Liver (tissue), 9 donors: ENCODE data around the gene PTPRD. TPM values are rescaled to one million over a fixed set of nuclear protein-coding genes. Genes with fewer than 3 reads are reported as not detected.

Source experiments
- DNase-seq: peaks from one replicate; pipeline ENCODE4 v3.0.0-alpha.2; 2017; ENCODE audit warnings: low spot score
- H3K27ac ChIP-seq, 2 donors: one replicate each; pipeline ENCODE4 v1.7.0; 2013; ENCODE audit warnings: inconsistent platforms in 2 of 2, low read length in 2 of 2, control low read depth in 1 of 2, low read depth in 1 of 2, mild to moderate bottlenecking in 1 of 2
- H3K27me3 ChIP-seq, 4 donors: one replicate each; pipeline versions ENCODE4 v1.6.1 to v1.7.0; 2013; ENCODE audit warnings: low read length in 3 of 4, inconsistent platforms in 1 of 4, mild to moderate bottlenecking in 1 of 4, moderate library complexity in 1 of 4; ENCODE audit not compliant: control insufficient read depth in 4 of 4, insufficient read depth in 4 of 4
- H3K36me3 ChIP-seq, 4 donors: one replicate each; pipeline versions ENCODE4 v1.6.1 to v1.7.0; 2013; ENCODE audit warnings: low read length in 3 of 4, mild to moderate bottlenecking in 3 of 4, low read depth in 1 of 4, moderate library complexity in 1 of 4; ENCODE audit not compliant: control insufficient read depth in 4 of 4, insufficient read depth in 3 of 4
- H3K4me1 ChIP-seq, 4 donors: one replicate each; pipeline versions ENCODE4 v1.6.1 to v1.7.0; 2013; ENCODE audit warnings: low read length in 3 of 4, mild to moderate bottlenecking in 3 of 4, moderate library complexity in 1 of 4; ENCODE audit not compliant: control insufficient read depth in 4 of 4, insufficient read depth in 4 of 4
- H3K4me3 ChIP-seq, 3 donors: one replicate each; pipeline versions ENCODE4 v1.6.1 to v1.7.0; 2013; ENCODE audit warnings: low read length in 3 of 3, control low read depth in 1 of 3, low read depth in 1 of 3, mild to moderate bottlenecking in 1 of 3
- H3K9ac ChIP-seq, 2 donors: one replicate each; pipeline ENCODE4 v1.7.0; 2013; ENCODE audit warnings: low read length in 2 of 2, mild to moderate bottlenecking in 2 of 2, moderate library complexity in 2 of 2, control low read depth in 1 of 2, low read depth in 1 of 2
- H3K9me3 ChIP-seq, 4 donors: one replicate each; pipeline versions ENCODE4 v1.6.1 to v1.7.0; 2013; ENCODE audit warnings: low read length in 3 of 4; ENCODE audit not compliant: control insufficient read depth in 4 of 4
- ATF3 ChIP-seq: IDR thresholded peaks from 2 replicates; pipeline ENCODE4 v1.6.1; 2016; ENCODE audit warnings: antibody characterized with exemption
- CTCF ChIP-seq: fragments of 150-350 bp; IDR thresholded peaks from 2 replicates; pipeline ENCODE4 v1.5.1; 2017; ENCODE audit warnings: improper control_type of control experiment, low read depth, low read length; ENCODE audit not compliant: missing input control
- EGR1 ChIP-seq, 2 donors: IDR thresholded peaks; 2 replicates each; pipeline ENCODE4 v1.6.1; 2016 to 2018; ENCODE audit warnings: antibody characterized with exemption in 2 of 2, low read depth in 2 of 2
- FOXA2 ChIP-seq: IDR thresholded peaks from 2 replicates; pipeline ENCODE4 v1.6.1; 2016; ENCODE audit warnings: antibody characterized with exemption
- HNF4G ChIP-seq: IDR thresholded peaks from 2 replicates; pipeline ENCODE4 v1.6.1; 2016; ENCODE audit warnings: antibody characterized with exemption
- JUND ChIP-seq, 2 donors: IDR thresholded peaks; 2 replicates each; pipeline ENCODE4 v1.6.1; 2016; ENCODE audit warnings: antibody characterized with exemption in 2 of 2
- NR2F2 ChIP-seq: IDR thresholded peaks from 2 replicates; pipeline ENCODE4 v1.6.1; 2016; ENCODE audit warnings: antibody characterized with exemption
- RAD21 ChIP-seq, 2 donors: IDR thresholded peaks; 2 replicates each; pipeline ENCODE4 v1.6.1; 2016; ENCODE audit warnings: antibody characterized with exemption in 2 of 2, mild to moderate bottlenecking in 2 of 2
- REST ChIP-seq: IDR thresholded peaks from 2 replicates; pipeline ENCODE4 v1.6.1; 2016; ENCODE audit warnings: antibody characterized with exemption, mild to moderate bottlenecking
- RXRA ChIP-seq, 2 donors: IDR thresholded peaks; 2 replicates each; pipeline ENCODE4 v1.6.1; 2017 to 2018; ENCODE audit warnings: antibody characterized with exemption in 2 of 2, mild to moderate bottlenecking in 1 of 2
- SP1 ChIP-seq: IDR thresholded peaks from 2 replicates; pipeline ENCODE4 v1.6.1; 2018; ENCODE audit warnings: antibody characterized with exemption, mild to moderate bottlenecking
- TAF1 ChIP-seq: conservative IDR thresholded peaks from 2 replicates; pipeline ENCODE4 v1.6.1; 2016; ENCODE audit warnings: antibody characterized with exemption, mild to moderate bottlenecking
- YY1 ChIP-seq: IDR thresholded peaks from 2 replicates; pipeline ENCODE4 v1.6.1; 2016; ENCODE audit warnings: antibody characterized with exemption, mild to moderate bottlenecking
- ZBTB33 ChIP-seq: IDR thresholded peaks from 2 replicates; pipeline ENCODE4 v1.6.1; 2016; ENCODE audit warnings: antibody characterized with exemption
- WGBS: extraction: QIAGEN DNeasy Blood & Tissue Kit; methylation state at CpG from one replicate; pipeline ENCODE4 v1.1.7; 2013; 5-methylcytosine and 5-hydroxymethylcytosine counted together
- polyA plus RNA-seq, 2 donors: library from polyadenylated mRNA; stranded (reverse) in 1 of 2; unstranded in 1 of 2; fragments of 200-250 nt in 1 of 2; fragments of >200 nt in 1 of 2; fragmentation: Nextera tagmentation in 1 of 2; extraction: Ambion mirVana in 1 of 2; gene quantifications; one replicate each; pipeline versions ENCODE4 v1.2.1 to v1.2.3, GENCODE V29; 2013 to 2015
- total RNA-seq, 2 donors: library from RNA; depleted of rRNA; stranded (reverse); fragments of >200 nt; gene quantifications; one replicate each; pipeline ENCODE4 v1.2.3, GENCODE V29; 2014
- donor health status: healthy.
- donor health status: healthy.
- donor health status: healthy.
- donor health status: healthy.
- donor health status: healthy.

PTPRD gene
- total and polyA plus RNA-seq, 4 donors: 0.78 to 34.2 (median 4.7) TPM

GRCh38 chr9:8858596-8859161 lies 1754.1 kb downstream of the PTPRD start:
- no peaks in the 10 kb centered on the region for H3K27me3 ChIP-seq
- no peak overlapping the region for H3K27ac ChIP-seq
- no peak for DNase-seq
- no peaks in the 10 kb centered on the region for H3K36me3 ChIP-seq
- peak overlapping the region; percentile 45 to 84 (median 72) for H3K4me3 ChIP-seq
- no peak overlapping the region for H3K9ac ChIP-seq
- H3K9me3 ChIP-seq: no peaks in the 10 kb centered on the region
- H3K4me1 ChIP-seq: peaks cover 3 to 22% (median 18%) of the 10 kb centered on the region in 4 donors
- WGBS: 29% methylated on average over 27 of the region's 27 CpGs
- TF ChIP-seq RXRA (IDR thresholded peaks at IDR 0.05) (no peak), RAD21 (IDR thresholded peaks at IDR 0.05) (no peak), REST (no peak), ZBTB33 (no peak), HNF4G (no peak)

GRCh38 chr9:8857926-8858595 lies 1754.7 kb downstream of the PTPRD start:
- DNase-seq: peak; percentile 36
- Histone ChIP-seq H3K9me3 (no peaks in the 10 kb centered on the region), H3K27ac (no peak overlapping the region), H3K36me3 (no peaks in the 10 kb centered on the region), H3K4me1 (peaks cover 3 to 22% (median 18%) of the 10 kb centered on the region in 4 donors), H3K9ac (no peak overlapping the region), H3K27me3 (no peaks in the 10 kb centered on the region), H3K4me3 (peak overlapping the region; percentile 45 to 84 (median 72))
- TF ChIP-seq SP1: no peak
- no peak for TF ChIP-seq CTCF
- TF ChIP-seq YY1: no peak
- TF ChIP-seq RAD21 (IDR thresholded peaks at IDR 0.05): no peak
- TF ChIP-seq EGR1 (IDR thresholded peaks at IDR 0.05; ENCODE audit: low read depth in 2 of 2): no peak
- no peak for TF ChIP-seq JUND (IDR thresholded peaks at IDR 0.05)
- TF ChIP-seq FOXA2: no peak
- TF ChIP-seq RXRA (IDR thresholded peaks at IDR 0.05): no peak
- no peak for TF ChIP-seq NR2F2
- TF ChIP-seq ZBTB33: no peak
- no peak for TF ChIP-seq TAF1
- TF ChIP-seq HNF4G: no peak
- no peak for TF ChIP-seq ATF3
- 1% methylated on average over 45 of the region's 45 CpGs for WGBS
